RCC 7860 (cell line): ENCODE data around the gene GALNT18.

Experiments
- DNase-seq: peaks from one replicate; pipeline ENCODE4 v3.0.0-alpha.2; 2015; ENCODE audit warnings: low spot score
- FAIRE-seq: peaks from 2 replicates; lab custom pipeline; 2012; peaks lifted over from hg19 to GRCh38; lab: Jason Lieb, UNC

Gene GALNT18

GRCh38 chr11:11227296-11228085, 394.3 kb downstream of the GALNT18 start:
- no peak for DNase-seq
- no peak for FAIRE-seq
